ENCODE data around the gene PLA2G2D. TPM values are rescaled to one million over a fixed set of nuclear protein-coding genes. Genes with fewer than 3 reads are reported as not detected.
A peak's percentile ranks its signal among the peaks of the same experiment; 100 is the strongest.

PLA2G2D gene
- total and polyA plus RNA-seq, 2 experiments from 2014 or later = not detected

DNA sequence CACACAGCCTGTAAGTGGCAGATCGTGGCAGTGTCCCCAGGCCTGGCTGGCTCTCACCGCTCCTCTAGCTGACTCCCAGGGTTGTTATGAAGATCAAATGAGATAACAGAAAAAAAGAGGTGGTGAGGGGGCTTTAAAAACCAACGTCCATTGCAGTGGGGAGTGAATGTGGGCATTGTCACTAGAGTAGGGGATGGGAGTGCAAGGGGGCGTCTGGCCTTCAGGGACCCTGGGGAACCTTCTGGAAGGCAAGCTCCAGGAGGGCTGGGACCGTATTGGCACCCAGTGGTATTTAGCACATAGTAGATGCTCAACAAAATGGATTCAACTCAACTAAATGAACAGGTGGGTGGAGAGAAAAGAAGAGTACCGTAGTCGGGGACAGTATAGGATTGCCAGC, 3.4 kb downstream of the PLA2G2D start (continued):
- TF ChIP-seq, protein P1, sequence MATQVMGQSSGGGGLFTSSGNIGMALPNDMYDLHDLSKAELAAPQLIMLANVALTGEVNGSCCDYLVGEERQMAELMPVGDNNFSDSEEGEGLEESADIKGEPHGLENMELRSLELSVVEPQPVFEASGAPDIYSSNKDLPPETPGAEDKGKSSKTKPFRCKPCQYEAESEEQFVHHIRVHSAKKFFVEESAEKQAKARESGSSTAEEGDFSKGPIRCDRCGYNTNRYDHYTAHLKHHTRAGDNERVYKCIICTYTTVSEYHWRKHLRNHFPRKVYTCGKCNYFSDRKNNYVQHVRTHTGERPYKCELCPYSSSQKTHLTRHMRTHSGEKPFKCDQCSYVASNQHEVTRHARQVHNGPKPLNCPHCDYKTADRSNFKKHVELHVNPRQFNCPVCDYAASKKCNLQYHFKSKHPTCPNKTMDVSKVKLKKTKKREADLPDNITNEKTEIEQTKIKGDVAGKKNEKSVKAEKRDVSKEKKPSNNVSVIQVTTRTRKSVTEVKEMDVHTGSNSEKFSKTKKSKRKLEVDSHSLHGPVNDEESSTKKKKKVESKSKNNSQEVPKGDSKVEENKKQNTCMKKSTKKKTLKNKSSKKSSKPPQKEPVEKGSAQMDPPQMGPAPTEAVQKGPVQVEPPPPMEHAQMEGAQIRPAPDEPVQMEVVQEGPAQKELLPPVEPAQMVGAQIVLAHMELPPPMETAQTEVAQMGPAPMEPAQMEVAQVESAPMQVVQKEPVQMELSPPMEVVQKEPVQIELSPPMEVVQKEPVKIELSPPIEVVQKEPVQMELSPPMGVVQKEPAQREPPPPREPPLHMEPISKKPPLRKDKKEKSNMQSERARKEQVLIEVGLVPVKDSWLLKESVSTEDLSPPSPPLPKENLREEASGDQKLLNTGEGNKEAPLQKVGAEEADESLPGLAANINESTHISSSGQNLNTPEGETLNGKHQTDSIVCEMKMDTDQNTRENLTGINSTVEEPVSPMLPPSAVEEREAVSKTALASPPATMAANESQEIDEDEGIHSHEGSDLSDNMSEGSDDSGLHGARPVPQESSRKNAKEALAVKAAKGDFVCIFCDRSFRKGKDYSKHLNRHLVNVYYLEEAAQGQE (IDR thresholded peaks at IDR 0.05; ENCODE audit: unreplicated experiment) = no peak
- TF ChIP-seq JUNB (IDR thresholded peaks at IDR 0.05; ENCODE audit: unreplicated experiment) = no peak

- H3K4me3 Mint-ChIP-seq = no peak overlapping the region
- H3K27me3 Mint-ChIP-seq (ENCODE audit: insufficient read depth, low read depth, poor library complexity) = peaks cover 4% of the 10 kb centered on the region
- H3K27ac ChIP-seq (ENCODE audit: low read depth) = no peak overlapping the region
- H3K36me3 Mint-ChIP-seq (ENCODE audit: low read depth) = no peaks in the 10 kb centered on the region
- H3K36me3 ChIP-seq (ENCODE audit: insufficient read depth) = no peaks in the 10 kb centered on the region
- no peaks in the 10 kb centered on the region for H3K4me1 ChIP-seq (ENCODE audit: insufficient read depth)
- no peaks in the 10 kb centered on the region for H4K20me1 ChIP-seq (replicated peaks; ENCODE audit: insufficient read depth)
- no peaks in the 10 kb centered on the region for H3F3A ChIP-seq (replicated peaks; ENCODE audit: low read depth)
- peaks cover 13% of the 10 kb centered on the region for H3K4me1 Mint-ChIP-seq
- no peak overlapping the region for H2AFZ ChIP-seq
- no peak overlapping the region for H3K27ac Mint-ChIP-seq
- no peaks in the 10 kb centered on the region; the same call in 1 of the 2 replicates for H3K9me2 ChIP-seq (ENCODE audit: insufficient read depth)
- H3K79me2 ChIP-seq (replicated peaks; ENCODE audit: insufficient read depth) = no peaks in the 10 kb centered on the region
- no peak overlapping the region for H3K4me3 ChIP-seq
- H3K4me2 ChIP-seq = no peak overlapping the region
- ATAC-seq (peak; percentile 70), DNase-seq (ENCODE audit: low spot score) (peak; percentile 39)
- no peaks in the 10 kb centered on the region for H3K27me3 ChIP-seq (ENCODE audit: insufficient read depth)
- TF ChIP-seq STAT1 (IDR thresholded peaks at IDR 0.05; ENCODE audit: unreplicated experiment) = no peak
- TF ChIP-seq CREB1 (CRISPR knock-in tag; IDR thresholded peaks at IDR 0.05; ENCODE audit: low read depth) = no peak
- TF ChIP-seq ZNF114 (CRISPR knock-in tag; IDR thresholded peaks at IDR 0.05) = no peak
- no peak for TF ChIP-seq ZNF462 (CRISPR knock-in tag; IDR thresholded peaks at IDR 0.05)
- no peak for TF ChIP-seq EZH2 (IDR thresholded peaks at IDR 0.05; ENCODE audit: low read depth, unreplicated experiment)
- TF ChIP-seq, protein P2, sequence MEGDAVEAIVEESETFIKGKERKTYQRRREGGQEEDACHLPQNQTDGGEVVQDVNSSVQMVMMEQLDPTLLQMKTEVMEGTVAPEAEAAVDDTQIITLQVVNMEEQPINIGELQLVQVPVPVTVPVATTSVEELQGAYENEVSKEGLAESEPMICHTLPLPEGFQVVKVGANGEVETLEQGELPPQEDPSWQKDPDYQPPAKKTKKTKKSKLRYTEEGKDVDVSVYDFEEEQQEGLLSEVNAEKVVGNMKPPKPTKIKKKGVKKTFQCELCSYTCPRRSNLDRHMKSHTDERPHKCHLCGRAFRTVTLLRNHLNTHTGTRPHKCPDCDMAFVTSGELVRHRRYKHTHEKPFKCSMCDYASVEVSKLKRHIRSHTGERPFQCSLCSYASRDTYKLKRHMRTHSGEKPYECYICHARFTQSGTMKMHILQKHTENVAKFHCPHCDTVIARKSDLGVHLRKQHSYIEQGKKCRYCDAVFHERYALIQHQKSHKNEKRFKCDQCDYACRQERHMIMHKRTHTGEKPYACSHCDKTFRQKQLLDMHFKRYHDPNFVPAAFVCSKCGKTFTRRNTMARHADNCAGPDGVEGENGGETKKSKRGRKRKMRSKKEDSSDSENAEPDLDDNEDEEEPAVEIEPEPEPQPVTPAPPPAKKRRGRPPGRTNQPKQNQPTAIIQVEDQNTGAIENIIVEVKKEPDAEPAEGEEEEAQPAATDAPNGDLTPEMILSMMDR (conservative IDR thresholded peaks at IDR 0.05; ENCODE audit: low read depth in 2 of 2) = peak; percentile 44 to 63
- TF ChIP-seq POLR2AphosphoS5 (IDR thresholded peaks at IDR 0.05; ENCODE audit: low read depth) = no peak
- TF ChIP-seq, protein P3, sequence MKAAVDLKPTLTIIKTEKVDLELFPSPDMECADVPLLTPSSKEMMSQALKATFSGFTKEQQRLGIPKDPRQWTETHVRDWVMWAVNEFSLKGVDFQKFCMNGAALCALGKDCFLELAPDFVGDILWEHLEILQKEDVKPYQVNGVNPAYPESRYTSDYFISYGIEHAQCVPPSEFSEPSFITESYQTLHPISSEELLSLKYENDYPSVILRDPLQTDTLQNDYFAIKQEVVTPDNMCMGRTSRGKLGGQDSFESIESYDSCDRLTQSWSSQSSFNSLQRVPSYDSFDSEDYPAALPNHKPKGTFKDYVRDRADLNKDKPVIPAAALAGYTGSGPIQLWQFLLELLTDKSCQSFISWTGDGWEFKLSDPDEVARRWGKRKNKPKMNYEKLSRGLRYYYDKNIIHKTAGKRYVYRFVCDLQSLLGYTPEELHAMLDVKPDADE (IDR thresholded peaks at IDR 0.05) = no peak
- TF ChIP-seq ZNF331 (CRISPR knock-in tag; IDR thresholded peaks at IDR 0.05; ENCODE audit: low read depth) = no peak
- 0 out of 3 replicates have a peak, but pooled peaks cover 3% of the 10 kb centered on the region for H3K9me3 Mint-ChIP-seq
Measured at GRCh38 chr1:20115479-20115878, 3.9 kb downstream of the PLA2G2D start.

Measured in GM23338 (cell line).